A673 (cell line): Measurements from ENCODE around the gene NLRP5.

Experiments used
- CTCF ChIP-seq: fragments of 300-800, 200-600 bp; sonication (generic); conservative IDR thresholded peaks from 2 replicates; pipeline ENCODE4 v1.5.1; 2017; ENCODE audit warnings: low read depth, mild to moderate bottlenecking, antibody characterized with exemption, low read length, moderate library complexity, mixed read lengths
- EZH2 ChIP-seq: fragments of 200-600 bp; sonication (generic); IDR thresholded peaks from 2 replicates; pipeline ENCODE4 v1.6.1; 2017; ENCODE audit warnings: borderline replicate concordance, low read depth, mild to moderate bottlenecking, mixed read lengths, antibody characterized with exemption, low read length; ENCODE audit not compliant: poor library complexity, severe bottlenecking

- no peak for TF ChIP-seq EZH2
- no peak for TF ChIP-seq CTCF
Observed at GRCh38 chr19:55990831-55991230, 4.3 kb downstream of the NLRP5 start.
